Measurements from ENCODE around the gene ELMO1. TPM values are rescaled to one million over a fixed set of nuclear protein-coding genes. Genes with fewer than 3 reads are reported as not detected.

ELMO1 gene
- total RNA-seq, 2 donors from 2014 or later: 15.6 to 24.6 TPM

- intact Hi-C loops (cut with DNase I): no loop called here
- no peak for DNase-seq
- no peak for ATAC-seq
These were observed 437.3 kb downstream of the ELMO1 start for GRCh38 chr7:37011151-37011890.

GRCh38 chr7:37009125-37009675, 439.5 kb downstream of the ELMO1 start:
- no peak for DNase-seq
- no peak for ATAC-seq
- intact Hi-C loops (cut with DNase I): no loop called here

- ATAC-seq (no peak), DNase-seq (no peak)
- intact Hi-C loops (cut with DNase I): no loop called here
These were observed 441.0 kb downstream of the ELMO1 start for GRCh38 chr7:37007691-37008090.

- DNase-seq (no peak), ATAC-seq (no peak)
- intact Hi-C loops (cut with DNase I): no loop called here
These were observed 441.4 kb downstream of the ELMO1 start for GRCh38 chr7:37007268-37007667.

GRCh38 chr7:37006764-37007163, 441.9 kb downstream of the ELMO1 start:
- no peak for ATAC-seq
- no peak for DNase-seq
- intact Hi-C loops (cut with DNase I): no loop called here

GRCh38 chr7:37000511-37000910, 448.2 kb downstream of the ELMO1 start:
- intact Hi-C loops (cut with DNase I): no loop called here
- DNase-seq: no peak
- no peak for ATAC-seq

- ATAC-seq: no peak
- intact Hi-C loops (cut with DNase I): no loop called here
- DNase-seq: no peak
These were observed 448.8 kb downstream of the ELMO1 start for GRCh38 chr7:36999626-37000485.

GRCh38 chr7:36995776-36996175, 452.9 kb downstream of the ELMO1 start:
- DNase-seq (no peak), ATAC-seq (no peak)
- intact Hi-C loops (cut with DNase I): no loop called here

- intact Hi-C loops (cut with DNase I): no loop called here
- ATAC-seq: peak in 1 of 2 donors; percentile 70
These were observed 454.1 kb downstream of the ELMO1 start for GRCh38 chr7:36994456-36995112.

GRCh38 chr7:36986948-36987724, 461.5 kb downstream of the ELMO1 start:
- DNase-seq: peak; percentile 58
- ATAC-seq: peak; percentile 68
- intact Hi-C loops (cut with DNase I): loop anchor here in 1 of 2 donors (5.0 kb wide), 1 partner anchor 195 kb away; no protein-coding TSS in a partner anchor

More at GRCh38 chr7:36994456-36995112, 454.1 kb downstream of the ELMO1 start:
- DNase-seq: no peak

- ATAC-seq (no peak), DNase-seq (no peak)
- intact Hi-C loops (cut with DNase I): loop anchor here in 1 of 2 donors (5.0 kb wide), 1 partner anchor 196 kb away; no protein-coding TSS in a partner anchor
These were observed 462.1 kb downstream of the ELMO1 start for GRCh38 chr7:36986511-36986933.

- DNase-seq: no peak
- intact Hi-C loops (cut with DNase I): loop anchor here in 1 of 2 donors (5.0 kb wide), 1 partner anchor 196 kb away; no protein-coding TSS in a partner anchor
- no peak for ATAC-seq
These were observed 462.7 kb downstream of the ELMO1 start for GRCh38 chr7:36985866-36986400.

GRCh38 chr7:36985316-36985715, 463.3 kb downstream of the ELMO1 start:
- ATAC-seq (no peak), DNase-seq (no peak)
- intact Hi-C loops (cut with DNase I): loop anchor here in 1 of 2 donors (5.0 kb wide), 1 partner anchor 197 kb away; no protein-coding TSS in a partner anchor

- no peak for DNase-seq
- intact Hi-C loops (cut with DNase I): loop anchor here in 1 of 2 donors (5.0 kb wide), 1 partner anchor 197 kb away; no protein-coding TSS in a partner anchor
- no peak for ATAC-seq
These were observed 463.9 kb downstream of the ELMO1 start for GRCh38 chr7:36984710-36985312.

GRCh38 chr7:36984041-36984521, 464.6 kb downstream of the ELMO1 start:
- intact Hi-C loops (cut with DNase I): no loop called here
- DNase-seq (no peak), ATAC-seq (no peak)

GRCh38 chr7:36982766-36983165, 465.9 kb downstream of the ELMO1 start:
- DNase-seq: no peak
- intact Hi-C loops (cut with DNase I): no loop called here
- ATAC-seq: no peak

- ATAC-seq: peak; percentile 59 to 98
- peak; percentile 24 for DNase-seq
These were observed 468.8 kb downstream of the ELMO1 start for GRCh38 chr7:36979810-36980248.

More at GRCh38 chr7:36979810-36980248, 468.8 kb downstream of the ELMO1 start:
- intact Hi-C loops (cut with DNase I): no loop called here
